GM23338 (cell line): Measurements from ENCODE around the gene TMA7. TPM values are rescaled to one million over a fixed set of nuclear protein-coding genes. Genes with fewer than 3 reads are reported as not detected.

Source experiments
- ZNF462 ChIP-seq: fragments of 250-450 bp; sonication (Bioruptor Pico); IDR thresholded peaks from 2 replicates; pipeline ENCODE4 v1.5.0; 2020; ENCODE audit warnings: mild to moderate bottlenecking, moderate library complexity
- polyA plus RNA-seq: library from polyadenylated mRNA; unstranded; fragments of >200 nt; fragmentation: Nextera tagmentation; extraction: Ambion mirVana; gene quantifications from 2 replicates; pipeline ENCODE4 v1.2.1, GENCODE V29; 2016
- total RNA-seq: library from RNA; depleted of rRNA; stranded (reverse); fragments of >200 nt; shearing (Covaris generic); gene quantifications from 2 replicates; pipeline ENCODE4 v1.2.3, GENCODE V29; 2014
- TF ChIP-seq, protein P1 (sequence below), 2 experiments: fragments of 200-600 bp in 1 of 2; sonication (generic) in 1 of 2; conservative IDR thresholded peaks; 2 replicates each; pipeline versions ENCODE4 v1.5.1 to v1.6.1; 2016 to 2017; ENCODE audit warnings: antibody characterized with exemption in 2 of 2, low read depth in 2 of 2, mild to moderate bottlenecking in 2 of 2, moderate library complexity in 1 of 2
- TF ChIP-seq, protein P2 (sequence below): IDR thresholded peaks from one replicate; pipeline ENCODE4 v1.6.1; 2018; ENCODE audit warnings: antibody characterized with exemption; ENCODE audit not compliant: unreplicated experiment

The TMA7 gene
- total and polyA plus RNA-seq, 2 experiments from 2014 or later = 419 to 2,089 TPM

DNA sequence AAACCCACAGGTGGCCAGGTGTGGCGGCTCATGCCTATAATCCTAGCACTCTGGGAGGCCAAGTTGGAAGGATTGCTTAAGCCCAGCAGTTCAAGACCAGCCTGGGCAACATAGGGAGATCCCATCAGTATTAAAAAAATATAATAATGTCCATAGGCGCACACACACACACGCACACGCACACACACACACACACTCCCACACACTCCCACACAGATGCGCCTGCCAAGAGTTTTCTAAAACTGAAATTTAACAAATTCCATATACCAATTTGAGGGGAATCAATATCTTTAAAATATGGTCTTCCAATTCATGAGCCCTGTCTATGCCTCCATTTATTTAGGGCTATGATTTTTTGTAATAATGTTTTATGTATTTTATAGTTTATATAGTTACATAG, 46.9 kb downstream of the TMA7 start (continued):
- no peak for TF ChIP-seq ZNF462 (CRISPR knock-in tag)
- TF ChIP-seq, protein P1, sequence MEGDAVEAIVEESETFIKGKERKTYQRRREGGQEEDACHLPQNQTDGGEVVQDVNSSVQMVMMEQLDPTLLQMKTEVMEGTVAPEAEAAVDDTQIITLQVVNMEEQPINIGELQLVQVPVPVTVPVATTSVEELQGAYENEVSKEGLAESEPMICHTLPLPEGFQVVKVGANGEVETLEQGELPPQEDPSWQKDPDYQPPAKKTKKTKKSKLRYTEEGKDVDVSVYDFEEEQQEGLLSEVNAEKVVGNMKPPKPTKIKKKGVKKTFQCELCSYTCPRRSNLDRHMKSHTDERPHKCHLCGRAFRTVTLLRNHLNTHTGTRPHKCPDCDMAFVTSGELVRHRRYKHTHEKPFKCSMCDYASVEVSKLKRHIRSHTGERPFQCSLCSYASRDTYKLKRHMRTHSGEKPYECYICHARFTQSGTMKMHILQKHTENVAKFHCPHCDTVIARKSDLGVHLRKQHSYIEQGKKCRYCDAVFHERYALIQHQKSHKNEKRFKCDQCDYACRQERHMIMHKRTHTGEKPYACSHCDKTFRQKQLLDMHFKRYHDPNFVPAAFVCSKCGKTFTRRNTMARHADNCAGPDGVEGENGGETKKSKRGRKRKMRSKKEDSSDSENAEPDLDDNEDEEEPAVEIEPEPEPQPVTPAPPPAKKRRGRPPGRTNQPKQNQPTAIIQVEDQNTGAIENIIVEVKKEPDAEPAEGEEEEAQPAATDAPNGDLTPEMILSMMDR (conservative IDR thresholded peaks at IDR 0.05; ENCODE audit: low read depth in 2 of 2) = no peak
- TF ChIP-seq, protein P2, sequence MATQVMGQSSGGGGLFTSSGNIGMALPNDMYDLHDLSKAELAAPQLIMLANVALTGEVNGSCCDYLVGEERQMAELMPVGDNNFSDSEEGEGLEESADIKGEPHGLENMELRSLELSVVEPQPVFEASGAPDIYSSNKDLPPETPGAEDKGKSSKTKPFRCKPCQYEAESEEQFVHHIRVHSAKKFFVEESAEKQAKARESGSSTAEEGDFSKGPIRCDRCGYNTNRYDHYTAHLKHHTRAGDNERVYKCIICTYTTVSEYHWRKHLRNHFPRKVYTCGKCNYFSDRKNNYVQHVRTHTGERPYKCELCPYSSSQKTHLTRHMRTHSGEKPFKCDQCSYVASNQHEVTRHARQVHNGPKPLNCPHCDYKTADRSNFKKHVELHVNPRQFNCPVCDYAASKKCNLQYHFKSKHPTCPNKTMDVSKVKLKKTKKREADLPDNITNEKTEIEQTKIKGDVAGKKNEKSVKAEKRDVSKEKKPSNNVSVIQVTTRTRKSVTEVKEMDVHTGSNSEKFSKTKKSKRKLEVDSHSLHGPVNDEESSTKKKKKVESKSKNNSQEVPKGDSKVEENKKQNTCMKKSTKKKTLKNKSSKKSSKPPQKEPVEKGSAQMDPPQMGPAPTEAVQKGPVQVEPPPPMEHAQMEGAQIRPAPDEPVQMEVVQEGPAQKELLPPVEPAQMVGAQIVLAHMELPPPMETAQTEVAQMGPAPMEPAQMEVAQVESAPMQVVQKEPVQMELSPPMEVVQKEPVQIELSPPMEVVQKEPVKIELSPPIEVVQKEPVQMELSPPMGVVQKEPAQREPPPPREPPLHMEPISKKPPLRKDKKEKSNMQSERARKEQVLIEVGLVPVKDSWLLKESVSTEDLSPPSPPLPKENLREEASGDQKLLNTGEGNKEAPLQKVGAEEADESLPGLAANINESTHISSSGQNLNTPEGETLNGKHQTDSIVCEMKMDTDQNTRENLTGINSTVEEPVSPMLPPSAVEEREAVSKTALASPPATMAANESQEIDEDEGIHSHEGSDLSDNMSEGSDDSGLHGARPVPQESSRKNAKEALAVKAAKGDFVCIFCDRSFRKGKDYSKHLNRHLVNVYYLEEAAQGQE = no peak
